Stimulated activated CD8-positive, alpha-beta memory T cell treated with anti-CD3 and anti-CD28 coated beads, Interleukin-4, amount 100 ng/mL, for 48 hours (primary cell): ENCODE data around the gene GATB.
A peak's percentile ranks its signal among the peaks of the same experiment; 100 is the strongest.

ENCODE experiments used
- DNase-seq: peaks from one replicate; pipeline ENCODE4 v3.0.0-alpha.2; 2020

GATB gene, protein sequence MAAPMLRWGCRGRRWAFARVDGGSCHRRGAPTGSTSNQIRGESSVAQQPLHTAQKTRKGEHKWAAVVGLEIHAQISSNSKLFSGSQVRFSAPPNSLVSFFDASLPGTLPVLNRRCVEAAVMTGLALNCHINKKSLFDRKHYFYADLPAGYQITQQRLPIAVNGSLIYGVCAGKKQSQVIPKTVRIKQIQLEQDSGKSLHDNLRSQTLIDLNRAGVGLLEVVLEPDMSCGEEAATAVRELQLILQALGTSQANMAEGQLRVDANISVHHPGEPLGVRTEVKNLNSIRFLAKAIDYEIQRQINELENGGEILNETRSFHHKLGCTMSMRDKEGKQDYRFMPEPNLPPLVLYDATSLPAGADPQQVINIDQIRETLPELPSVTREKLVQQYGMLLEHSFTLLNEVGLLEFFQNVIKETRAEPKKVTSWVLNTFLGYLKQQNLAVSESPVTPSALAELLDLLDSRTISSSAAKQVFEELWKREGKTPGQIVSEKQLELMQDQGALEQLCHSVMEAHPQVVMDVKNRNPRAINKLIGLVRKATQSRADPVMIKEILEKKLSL

GRCh38 chr4:151760712-151761661, at the start of gene GATB:
GATB (minus strand) TSS chr4:151761007; CDS start chr4:151760982, 25 bp downstream.
- peak; percentile 88 for DNase-seq

GRCh38 chr4:151810476-151810875, 49.7 kb upstream of the GATB start:
- no peak for DNase-seq

DNA sequence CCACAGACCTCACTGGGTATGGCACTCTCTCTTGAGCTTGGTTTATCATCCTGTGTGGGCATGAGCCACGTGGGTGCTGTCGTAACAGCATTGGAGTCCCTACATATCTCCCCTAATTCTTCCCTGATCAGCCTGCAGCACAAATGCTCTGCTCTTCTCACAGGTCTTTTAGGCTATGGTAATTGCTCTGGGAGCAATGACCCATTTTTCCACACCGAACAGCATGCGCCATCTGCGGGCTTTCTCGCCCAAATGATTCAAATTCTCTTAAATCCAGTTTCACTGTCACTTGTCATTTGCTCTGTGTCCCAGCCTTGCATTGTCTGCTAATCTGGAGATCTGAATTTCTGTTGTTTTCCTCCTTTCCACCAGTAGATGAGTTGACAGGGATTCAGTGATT, 48.9 kb upstream of the GATB start:
- no peak for DNase-seq

DNA sequence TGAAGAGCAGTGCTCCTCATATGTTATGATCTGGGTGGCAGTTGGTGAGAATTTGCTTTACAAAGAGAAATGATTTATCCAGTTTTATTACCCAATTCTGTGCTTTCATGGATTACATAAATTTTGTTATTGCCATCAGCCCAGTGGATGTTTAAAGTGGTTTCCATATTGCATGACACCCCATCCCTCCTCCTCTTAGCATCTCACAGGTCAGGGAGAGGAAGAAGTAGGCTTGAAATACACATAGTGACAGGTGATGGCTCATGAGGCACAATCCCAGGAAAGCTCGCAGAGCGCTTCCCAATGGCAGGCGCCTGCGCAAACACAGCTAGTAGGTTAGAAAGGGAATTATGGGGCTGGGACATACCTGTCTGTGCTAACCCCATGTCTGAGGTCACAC, 47.7 kb upstream of the GATB start:
- DNase-seq: no peak

GRCh38 chr4:151808120-151808529, 47.3 kb upstream of the GATB start:
- no peak for DNase-seq

GRCh38 chr4:151807220-151807619, 46.4 kb upstream of the GATB start:
- no peak for DNase-seq

DNA sequence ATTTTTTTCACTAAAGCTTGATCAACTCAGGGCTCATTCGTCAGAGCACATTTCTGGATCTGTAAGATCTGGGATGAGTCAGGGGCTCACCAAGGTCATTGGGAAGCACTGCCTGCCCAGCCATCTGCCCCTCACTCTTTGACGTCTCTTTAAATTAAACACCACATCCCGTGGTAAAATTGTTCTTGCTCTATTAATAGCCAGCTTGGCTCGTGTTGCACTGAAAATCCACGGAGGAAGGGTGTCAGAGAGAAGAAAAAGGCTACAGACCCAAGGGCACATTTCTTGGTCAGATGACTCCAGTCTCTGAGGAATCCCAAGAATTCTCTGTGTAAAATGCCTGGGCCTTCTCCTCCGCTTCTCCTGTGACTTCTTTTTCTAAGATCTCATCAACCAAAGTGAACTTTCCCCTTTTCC, 45.7 kb upstream of the GATB start:
- no peak for DNase-seq

GRCh38 chr4:151804821-151805220, 44.0 kb upstream of the GATB start:
- no peak for DNase-seq

DNA sequence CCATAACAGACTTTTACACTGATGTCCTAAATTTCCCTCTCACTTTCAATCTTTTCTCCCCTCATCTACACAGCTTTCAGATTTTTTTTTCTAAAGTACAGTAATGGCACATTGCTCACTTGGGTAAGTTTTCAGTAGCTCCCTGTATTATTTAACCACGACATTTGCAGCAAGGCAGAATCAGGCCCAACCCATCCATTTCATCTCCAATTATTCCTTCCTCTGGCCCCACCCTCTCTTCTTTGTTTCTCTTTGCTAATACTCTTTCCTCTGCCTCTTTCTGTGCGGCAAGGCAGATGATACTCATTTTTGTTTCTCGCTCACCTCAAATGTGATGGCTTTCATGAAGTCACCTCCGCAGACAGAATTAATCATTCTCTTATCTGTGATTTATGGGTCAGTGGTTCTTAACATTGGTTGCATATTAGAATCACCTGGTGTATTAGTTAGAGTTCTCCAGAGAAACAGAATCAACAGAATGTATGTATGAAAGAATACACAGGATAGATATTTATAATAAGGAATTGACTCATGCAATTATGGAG, 43.4 kb upstream of the GATB start:
- no peak for DNase-seq

DNA sequence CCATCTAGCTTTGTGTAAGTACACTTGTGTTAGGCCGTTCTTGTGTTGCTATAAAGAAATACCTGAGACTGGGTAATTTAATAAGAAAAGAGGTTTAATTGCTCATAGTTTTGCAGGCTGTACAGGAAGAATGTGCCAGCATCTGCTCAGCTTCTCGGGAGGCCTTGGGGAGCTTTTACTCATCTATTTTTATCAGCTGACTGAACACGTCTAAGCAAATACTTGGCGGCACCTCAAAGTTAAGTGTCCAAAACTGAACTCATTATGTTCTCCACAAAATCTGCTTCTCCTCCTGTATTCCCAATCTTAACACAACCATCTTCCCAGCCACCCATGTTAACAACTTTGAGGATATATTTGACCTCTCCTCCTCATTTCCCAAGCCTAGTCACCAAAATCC, 42.4 kb upstream of the GATB start:
- DNase-seq: no peak

DNA sequence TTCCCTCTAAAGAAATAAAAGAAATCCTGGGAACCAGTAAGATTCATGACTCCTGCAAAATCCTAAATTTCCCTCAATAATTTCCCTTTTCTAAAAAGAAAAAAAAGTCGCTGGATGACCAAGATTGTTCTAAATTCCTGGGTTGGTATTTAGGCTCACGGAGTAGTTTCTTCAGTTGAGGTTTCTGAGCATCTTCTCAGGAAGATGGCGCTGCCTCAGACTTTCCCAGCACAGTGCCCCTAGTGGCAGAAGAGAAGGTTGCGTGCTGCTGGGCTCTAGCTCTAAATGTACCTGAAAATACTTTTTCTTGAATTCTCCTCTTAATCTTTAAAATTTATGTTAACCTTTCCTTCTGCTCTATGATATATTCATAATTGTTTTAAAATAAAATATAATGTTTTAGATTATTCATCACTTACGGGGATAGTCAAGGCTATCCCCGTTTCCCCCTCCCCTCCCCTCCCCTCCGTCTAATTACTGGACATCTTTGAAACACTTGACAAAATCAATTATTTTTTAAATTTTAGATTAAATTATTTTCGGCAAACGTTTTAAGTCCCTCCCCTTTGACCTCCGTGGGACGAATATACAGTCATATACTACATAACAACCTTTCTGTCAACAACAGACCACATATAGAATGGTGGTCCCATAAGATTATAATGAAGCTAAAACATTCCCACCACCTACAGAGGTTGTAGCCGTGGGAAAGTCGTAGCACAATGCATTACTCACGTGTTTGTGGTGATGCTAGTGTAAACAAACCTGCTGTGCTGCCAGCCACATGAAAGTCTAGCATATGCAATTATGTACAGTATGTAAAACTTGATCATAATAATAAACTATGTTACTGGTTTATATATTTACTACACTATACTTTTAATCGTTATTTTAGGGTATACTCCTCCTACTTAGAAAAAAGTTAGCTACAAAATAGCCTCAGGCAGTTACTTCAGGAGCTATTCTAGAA, 41.0 kb upstream of the GATB start:
- peak; percentile 80 for DNase-seq

- DNase-seq: no peak
These were observed 38.7 kb upstream of the GATB start for GRCh38 chr4:151799417-151800012.

GRCh38 chr4:151798678-151799416, 38.0 kb upstream of the GATB start:
- DNase-seq: no peak

DNA sequence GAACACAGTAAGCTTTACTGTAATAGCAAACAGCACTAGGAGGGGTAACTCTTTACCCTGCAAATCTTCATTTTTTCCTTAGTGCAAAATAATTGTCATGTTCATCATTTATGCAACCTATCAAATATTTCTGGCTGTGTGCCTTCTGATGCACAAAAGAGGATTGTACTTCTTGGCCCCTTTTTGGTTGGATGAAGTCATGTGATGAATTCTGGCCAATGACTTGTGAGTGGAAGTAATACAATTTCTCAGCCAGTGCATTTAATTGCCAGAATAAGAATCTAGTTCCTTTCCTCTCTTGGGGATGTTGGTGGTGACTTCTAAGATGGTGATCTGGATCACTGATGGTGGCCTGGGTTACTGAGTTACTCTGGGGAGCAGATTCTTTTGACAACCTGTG, 37.0 kb upstream of the GATB start:
- no peak for DNase-seq

- DNase-seq: no peak
These were observed 36.3 kb upstream of the GATB start for GRCh38 chr4:151797131-151797530.

GRCh38 chr4:151796106-151796505, 35.3 kb upstream of the GATB start:
- DNase-seq: no peak

DNA sequence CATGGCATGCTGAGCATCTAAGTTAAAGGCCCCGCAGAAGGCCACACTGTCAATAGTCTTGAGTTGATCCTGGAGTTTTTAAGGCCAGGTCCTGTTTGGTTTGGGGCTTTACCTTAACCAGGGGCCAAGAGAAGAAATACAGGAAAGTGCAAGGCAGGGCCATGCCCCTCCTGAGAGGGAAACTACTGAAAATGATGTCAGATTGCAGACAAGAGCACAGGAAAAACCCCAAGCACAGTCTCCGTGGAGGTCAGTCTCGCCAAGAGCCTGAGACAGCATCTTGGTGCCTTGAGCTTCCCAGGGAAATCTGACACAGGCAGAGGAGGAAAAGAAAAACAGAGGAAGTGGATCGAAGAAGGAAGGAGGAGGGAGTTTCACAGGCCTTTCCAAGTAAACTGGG, 32.2 kb upstream of the GATB start:
- no peak for DNase-seq

- no peak for DNase-seq
These were observed 31.7 kb upstream of the GATB start for GRCh38 chr4:151792530-151792929.

GRCh38 chr4:151788021-151788420, 27.2 kb upstream of the GATB start:
- no peak for DNase-seq

GRCh38 chr4:151786158-151786495, 25.3 kb upstream of the GATB start:
- DNase-seq: no peak
